Hematopoietic multipotent progenitor cell (in vitro differentiated cells): ENCODE data around the gene PAK6. TPM values are rescaled to one million over a fixed set of nuclear protein-coding genes. Genes with fewer than 3 reads are reported as not detected.

ENCODE experiments used
- DNase-seq, 3 donors: peaks; one replicate each; pipeline ENCODE4 v3.0.0-alpha.2; 2011 to 2015; ENCODE audit warnings: low read depth in 2 of 3, low spot score in 2 of 3
- total RNA-seq: library from RNA; depleted of rRNA; stranded (reverse); fragments of >200 nt; gene quantifications from one replicate; pipeline ENCODE4 v1.2.3, GENCODE V29; 2012

Gene PAK6
- total RNA-seq, 1 donor, result 1.3 TPM

GRCh38 chr15:40290545-40290917 is 51.7 kb downstream of the PAK6 start:
- no peak for DNase-seq

GRCh38 chr15:40290918-40291574 is 52.2 kb downstream of the PAK6 start:
- no peak for DNase-seq

GRCh38 chr15:40292246-40292645 is 53.4 kb downstream of the PAK6 start:
- no peak for DNase-seq

GRCh38 chr15:40293006-40293405 is 54.1 kb downstream of the PAK6 start:
- no peak for DNase-seq

- DNase-seq, result no peak
These were observed 55.3 kb downstream of the PAK6 start for GRCh38 chr15:40293905-40294895.

- DNase-seq, result no peak
These were observed 56.4 kb downstream of the PAK6 start for GRCh38 chr15:40295297-40295696.

- DNase-seq, result no peak
These were observed 57.2 kb downstream of the PAK6 start for GRCh38 chr15:40295877-40296560.

- DNase-seq, result no peak
These were observed 57.8 kb downstream of the PAK6 start for GRCh38 chr15:40296561-40297230.

GRCh38 chr15:40297356-40297755 is 58.5 kb downstream of the PAK6 start:
- DNase-seq, result no peak

GRCh38 chr15:40298216-40298935 is 59.5 kb downstream of the PAK6 start:
- DNase-seq, result no peak

- DNase-seq, result no peak
These were observed 61.5 kb downstream of the PAK6 start for GRCh38 chr15:40300367-40300766.

GRCh38 chr15:40300771-40301170 is 61.9 kb downstream of the PAK6 start:
- no peak for DNase-seq

GRCh38 chr15:40301467-40302179 is 62.8 kb downstream of the PAK6 start:
- no peak for DNase-seq

- no peak for DNase-seq
These were observed 63.5 kb downstream of the PAK6 start for GRCh38 chr15:40302288-40302886.

GRCh38 chr15:40302981-40303380 is 64.1 kb downstream of the PAK6 start:
- no peak for DNase-seq

- no peak for DNase-seq
These were observed 64.7 kb downstream of the PAK6 start for GRCh38 chr15:40303576-40303975.

- DNase-seq, result no peak
These were observed 66.4 kb downstream of the PAK6 start for GRCh38 chr15:40305281-40305680.

GRCh38 chr15:40306371-40306770 is 67.5 kb downstream of the PAK6 start:
- DNase-seq, result no peak

GRCh38 chr15:40306908-40307307 is 68.0 kb downstream of the PAK6 start:
- DNase-seq, result no peak
